GM11168 (cell line): ENCODE data around the gene PIAS3.

Source experiments
- in situ Hi-C: fragments of 300-500 bp; cut with MboI; formaldehyde crosslinking; loops from one replicate; pipeline ENCODE4 v1.12.0; 2022; ENCODE audit warnings: low sequenced_read_pairs; ENCODE audit not compliant: unreplicated experiment

PIAS3 gene

DNA sequence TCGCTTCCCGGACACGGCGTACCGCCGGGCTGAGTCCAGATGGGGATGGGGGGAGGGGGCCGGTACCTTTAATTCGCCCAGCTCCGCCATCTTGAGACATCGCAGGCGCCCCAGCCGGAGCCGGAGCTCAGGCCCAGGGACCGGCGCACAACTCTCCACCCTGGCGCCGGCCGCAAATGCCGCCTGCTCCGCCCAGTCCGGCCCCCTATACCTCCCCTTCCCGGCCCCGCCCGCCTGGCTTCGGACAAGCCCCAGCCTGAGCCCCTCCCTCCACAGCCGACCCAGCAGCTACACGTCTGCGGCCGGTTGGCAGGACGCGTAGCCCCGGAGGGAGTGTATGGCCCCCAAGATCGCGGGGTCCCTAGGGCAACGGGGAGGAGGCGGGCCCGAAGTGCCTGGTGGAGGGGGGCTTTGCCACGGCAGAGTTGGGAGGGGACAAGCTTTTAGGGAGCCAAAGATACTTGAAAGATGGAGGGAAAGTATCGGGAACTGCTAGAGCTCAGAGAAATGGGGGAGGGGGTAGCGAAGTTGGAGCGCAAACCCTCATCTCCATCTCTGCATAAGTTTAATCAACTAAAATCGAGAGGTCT lies at the start of gene PIAS3:
TSS of gene PIAS3 (minus strand) at position 181 of the 590 bp plus-strand sequence. CDS start at position 90, 91 bp downstream.
- in situ Hi-C loops: loop anchor here (10.0 kb wide), 1 partner anchor 156 kb away; no protein-coding TSS in a partner anchor

DNA sequence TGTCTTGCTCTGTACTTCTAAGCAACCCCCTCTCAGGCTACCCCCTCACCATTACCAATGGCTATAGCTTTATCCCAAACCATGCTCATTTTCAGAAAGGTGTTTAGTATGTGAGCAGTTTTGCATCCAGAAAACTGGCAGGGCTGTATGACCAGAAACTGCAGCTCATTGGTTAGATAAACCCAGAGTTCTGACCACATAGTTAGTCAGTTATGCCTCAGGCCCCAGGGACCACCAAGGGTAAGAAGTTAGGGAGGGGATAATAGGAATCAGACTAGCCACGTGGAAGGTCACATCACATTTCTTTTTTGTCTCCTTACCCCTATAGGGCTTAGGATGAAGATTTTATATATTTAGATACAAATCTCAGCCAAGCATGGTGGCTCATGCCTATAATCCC lies 49.8 kb upstream of the PIAS3 start:
- in situ Hi-C loops: no loop called here

DNA sequence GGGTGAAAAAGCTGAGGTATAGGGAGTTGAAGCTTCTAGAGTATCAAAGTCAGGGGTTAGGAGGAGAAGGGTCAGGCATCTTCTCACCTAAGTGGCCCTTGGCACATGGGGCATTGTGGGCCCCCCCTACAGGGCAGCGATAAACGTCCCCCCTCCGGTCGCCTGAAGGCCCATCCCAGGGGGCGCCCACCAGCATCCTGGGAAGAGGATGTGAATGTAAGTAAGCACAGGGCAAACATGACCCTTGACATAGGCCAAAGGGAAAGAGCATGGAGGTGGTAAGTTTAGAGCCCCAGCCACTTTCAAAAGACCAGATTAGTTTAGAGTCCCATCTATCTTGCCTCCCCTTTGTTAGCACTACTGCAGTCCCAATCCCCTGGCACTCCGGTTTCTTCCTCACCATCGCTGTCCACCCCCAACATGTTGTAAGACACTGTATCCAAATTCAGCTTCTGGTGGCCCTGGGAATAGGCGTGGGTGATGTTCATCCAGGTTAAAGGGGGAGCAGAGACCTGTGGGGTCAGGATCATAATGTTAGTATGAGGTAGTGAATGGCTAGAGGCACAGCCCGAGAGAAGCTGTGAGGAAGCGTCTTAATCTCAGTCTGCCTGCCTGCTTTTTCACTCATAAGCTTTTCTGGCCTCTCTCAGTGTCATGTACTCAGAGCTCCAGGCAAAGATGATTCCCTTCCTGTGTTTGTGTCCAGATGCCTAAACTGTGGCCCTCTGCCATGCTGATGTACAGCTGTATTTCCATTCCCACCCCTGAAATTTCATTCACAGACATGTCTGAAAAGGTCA lies 48.3 kb upstream of the PIAS3 start:
- in situ Hi-C loops: no loop called here

DNA sequence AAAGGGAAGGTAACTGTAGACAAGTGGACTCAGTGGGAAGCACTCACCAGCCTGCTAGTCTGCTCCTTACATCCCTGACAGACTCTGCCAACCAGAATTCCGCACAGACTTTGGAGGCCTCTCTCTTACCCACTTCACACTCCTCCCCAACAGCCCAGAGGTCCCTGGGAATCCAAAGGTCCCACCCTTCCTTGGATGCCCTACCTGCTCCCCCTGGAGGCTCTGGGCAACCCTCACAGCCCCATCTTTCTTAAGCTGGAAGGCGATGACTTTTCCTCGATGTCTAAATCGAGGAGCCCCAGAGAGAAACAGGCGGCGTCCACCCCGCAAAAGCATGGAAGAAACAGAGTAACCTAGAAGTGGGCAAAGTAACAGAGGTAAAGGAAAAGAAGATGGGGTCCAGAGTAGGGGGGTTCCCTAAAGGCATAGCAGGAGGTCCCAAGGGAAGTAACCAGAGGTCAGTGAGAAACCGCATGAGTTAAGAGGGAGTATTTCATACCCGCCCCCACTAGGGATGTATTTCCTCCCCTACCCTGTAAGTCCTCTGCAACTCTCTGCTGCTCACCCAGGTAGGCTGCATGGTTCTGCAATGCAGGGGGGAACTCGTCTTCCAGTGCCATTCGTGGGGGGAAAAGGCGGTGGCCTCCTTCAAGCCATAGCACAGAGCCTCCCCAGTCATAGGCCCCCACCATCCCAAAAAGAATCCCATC lies 42.6 kb upstream of the PIAS3 start:
- in situ Hi-C loops: no loop called here

DNA sequence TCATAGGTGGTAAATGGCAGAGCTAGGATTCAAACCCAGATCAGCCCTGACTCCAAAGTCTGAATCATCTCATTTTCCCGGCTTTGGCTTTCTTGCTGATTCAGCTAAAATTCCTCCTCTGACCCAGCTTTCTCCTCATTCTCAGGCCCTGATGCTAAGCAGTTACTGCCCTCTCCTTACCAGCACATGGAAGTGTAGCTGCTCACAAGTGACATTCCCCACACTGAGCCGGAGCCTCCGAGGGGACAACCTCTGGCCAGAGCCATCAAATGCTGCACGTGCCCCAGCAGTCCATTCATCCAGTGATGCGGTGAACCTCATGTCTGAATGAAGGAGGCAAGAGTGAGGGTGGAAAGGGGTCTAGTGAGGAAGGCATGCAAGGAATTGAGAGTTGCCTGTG lies 39.9 kb upstream of the PIAS3 start:
- in situ Hi-C loops: no loop called here

DNA sequence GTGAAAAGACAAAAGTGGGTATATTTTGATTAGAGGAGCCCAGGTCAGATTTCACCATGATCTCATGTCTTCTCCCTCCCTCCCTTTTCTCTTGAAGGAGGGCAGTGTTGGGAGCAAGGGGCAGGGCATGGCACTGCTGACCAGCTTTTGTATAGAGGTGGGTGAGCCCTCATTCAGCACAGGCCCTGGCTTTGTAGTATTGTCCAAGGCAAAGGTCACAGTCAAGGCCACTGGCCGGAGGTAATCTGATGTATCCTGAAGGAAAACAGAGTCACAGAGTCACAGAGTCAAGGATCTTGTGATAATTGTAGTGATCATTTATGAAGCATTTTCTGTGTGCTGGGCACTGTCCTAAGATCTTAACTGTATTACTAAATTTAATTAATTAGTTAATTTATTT lies 39.1 kb upstream of the PIAS3 start:
- in situ Hi-C loops: no loop called here

DNA sequence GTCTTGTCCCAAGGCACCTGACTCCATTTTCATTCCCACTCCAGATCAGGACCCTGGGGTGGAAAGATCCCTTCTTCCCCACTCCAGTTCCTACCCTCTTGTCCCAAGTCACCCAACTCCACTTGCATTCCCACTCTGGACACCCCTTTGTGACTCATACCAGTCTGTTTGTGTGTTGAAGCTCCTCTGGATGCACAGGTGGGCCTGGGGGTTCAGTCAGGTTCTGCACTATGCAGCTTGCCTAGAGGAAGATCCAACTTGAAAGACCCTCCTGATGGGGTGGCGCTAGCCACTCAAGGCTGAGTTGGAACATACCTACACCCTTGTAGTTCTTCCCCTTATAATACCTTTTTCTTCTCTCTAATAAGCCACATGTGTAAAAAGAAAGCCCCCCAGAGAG lies 36.6 kb upstream of the PIAS3 start:
- in situ Hi-C loops: no loop called here

DNA sequence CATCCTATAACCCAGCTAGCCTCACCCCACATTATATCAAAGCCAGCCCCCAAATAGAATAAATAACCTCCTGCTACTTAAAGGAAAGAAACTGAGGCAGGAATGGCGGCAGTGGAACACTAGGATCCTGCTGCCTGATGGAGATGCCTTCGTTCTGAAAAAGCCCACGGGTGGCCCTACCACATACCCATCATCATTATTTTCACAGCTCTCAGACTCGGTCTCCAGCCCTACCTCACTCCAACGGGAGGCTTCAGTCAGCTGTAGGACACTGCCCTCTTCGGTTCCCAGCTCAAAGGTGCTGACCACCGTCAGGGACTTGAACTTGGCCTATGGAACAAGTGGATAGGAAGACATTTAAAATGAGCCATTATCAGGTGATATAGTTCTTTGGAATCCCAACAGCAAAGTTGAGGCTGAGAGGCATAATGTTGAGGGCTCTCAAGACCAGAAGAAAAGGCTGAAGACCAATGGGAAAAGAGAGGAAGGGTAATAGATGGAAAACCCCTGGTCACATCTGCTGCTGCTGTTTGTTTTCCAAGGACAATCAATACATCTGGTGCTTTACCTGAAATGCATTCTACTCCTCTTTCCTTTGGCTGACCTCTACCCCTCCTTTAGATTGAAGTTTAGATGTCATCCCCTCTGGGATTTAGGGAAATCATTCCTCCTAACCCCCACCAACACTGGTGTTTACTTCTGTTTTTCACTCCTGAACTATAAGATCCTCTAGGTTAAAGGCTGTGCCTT lies 34.6 kb upstream of the PIAS3 start:
- in situ Hi-C loops: no loop called here

DNA sequence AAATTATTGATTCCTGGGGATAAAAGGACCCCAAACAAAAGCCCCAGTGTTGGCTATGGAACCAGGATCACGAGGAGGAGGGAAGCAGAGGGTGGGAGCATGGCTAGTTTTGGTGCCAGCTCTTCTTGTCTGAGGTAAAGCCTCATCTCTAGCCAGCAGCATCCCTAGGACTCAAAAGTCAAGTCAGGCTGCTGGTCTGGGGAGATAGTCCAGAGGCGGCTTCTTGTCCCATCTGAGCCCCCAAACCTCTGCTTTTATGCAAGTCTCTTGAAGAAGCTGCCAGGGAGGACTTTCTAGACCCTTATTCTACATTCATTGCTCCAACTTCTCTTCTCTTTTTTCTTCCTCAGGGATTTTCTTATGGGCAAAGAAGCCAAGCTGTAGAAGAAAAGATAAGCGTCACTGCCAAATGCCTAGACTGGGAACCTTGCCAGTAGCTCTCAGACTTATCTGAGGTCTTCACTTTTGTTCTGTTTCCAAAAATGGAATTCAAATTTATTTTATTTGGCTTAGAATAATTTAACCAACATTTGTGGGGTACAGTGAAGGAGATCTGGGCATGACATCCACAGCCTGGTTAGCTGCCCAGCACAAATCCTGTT lies 33.7 kb upstream of the PIAS3 start:
- in situ Hi-C loops: no loop called here

DNA sequence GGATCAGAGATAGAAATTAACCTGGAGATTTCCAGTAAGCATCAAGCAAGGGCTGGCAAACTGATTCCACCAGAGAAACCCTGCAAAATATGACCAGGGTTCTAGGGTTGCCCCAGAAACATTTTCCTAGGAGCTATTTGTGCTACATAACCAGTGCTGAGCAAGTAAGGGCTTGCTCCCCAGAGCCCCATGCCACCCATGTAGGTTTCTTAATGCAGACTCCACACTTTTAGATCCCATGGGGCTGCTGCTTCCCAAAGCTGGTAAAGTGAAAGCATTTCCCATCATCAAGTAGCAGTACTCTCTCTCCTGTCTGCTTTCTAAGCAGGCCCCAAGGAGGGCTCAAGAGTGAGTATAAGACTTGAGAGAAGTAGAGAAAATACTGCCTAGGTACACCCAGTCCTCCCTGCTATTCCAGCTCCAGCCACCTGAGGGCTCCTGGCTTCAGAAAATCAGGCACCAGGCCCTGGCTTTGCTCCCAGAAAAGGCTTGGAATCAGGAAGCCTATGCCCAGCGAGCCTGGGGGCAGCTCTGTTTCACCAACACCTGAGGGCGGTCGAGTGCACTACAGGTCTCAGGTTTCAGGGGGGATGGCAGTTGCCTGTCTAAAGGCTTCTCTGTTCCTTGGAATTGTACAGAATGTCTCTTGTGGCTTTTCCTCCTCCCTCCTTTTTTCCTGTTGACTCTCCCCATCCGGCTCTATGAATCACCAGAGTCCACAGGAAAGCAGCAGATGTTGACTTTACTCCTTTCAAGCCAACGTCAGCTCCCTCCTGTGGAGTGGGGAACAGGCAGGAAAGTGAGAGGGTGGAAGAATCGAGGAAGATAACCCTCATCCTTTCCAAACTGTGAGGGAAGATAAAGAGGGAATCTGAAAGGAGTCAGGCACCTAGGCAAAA lies 33.0 kb upstream of the PIAS3 start:
- in situ Hi-C loops: no loop called here

DNA sequence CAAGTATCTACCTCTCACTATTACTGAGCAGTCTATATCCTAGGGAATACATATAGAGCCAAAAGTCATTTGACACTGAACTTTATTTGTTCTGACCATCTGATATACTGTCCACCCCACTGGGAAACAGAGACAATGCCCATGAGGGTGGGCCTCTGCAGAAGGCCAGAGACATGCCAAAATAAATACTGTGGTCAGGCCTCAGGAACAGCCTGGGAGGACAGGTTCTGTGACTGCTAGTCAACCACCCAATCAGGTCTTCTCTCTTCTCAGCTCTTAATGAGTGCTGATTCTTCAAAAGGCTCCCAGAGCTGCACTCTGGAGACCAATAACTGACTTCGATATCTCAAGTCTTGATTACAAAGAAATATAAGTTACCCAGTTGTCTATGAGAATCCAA lies 32.3 kb upstream of the PIAS3 start:
- in situ Hi-C loops: no loop called here

DNA sequence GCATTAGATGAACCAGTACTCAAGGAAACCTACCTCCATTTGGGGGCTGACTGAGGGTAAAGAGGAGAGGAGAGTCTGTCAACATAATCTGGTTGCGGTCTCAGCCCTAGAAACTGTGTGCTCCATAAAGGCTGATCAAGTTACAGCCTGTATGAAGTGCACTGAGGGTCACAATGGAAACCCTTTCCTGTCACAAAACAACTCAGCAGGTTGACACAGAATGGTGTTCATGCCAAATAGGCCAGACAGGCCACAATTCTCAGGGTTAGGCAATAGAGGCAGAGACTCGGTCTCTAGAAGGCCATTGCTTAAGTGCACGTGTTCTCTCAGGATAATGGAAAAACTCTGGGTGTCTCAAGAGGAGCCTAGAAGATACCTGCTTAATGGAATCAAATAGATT lies 30.8 kb upstream of the PIAS3 start:
- in situ Hi-C loops: no loop called here

DNA sequence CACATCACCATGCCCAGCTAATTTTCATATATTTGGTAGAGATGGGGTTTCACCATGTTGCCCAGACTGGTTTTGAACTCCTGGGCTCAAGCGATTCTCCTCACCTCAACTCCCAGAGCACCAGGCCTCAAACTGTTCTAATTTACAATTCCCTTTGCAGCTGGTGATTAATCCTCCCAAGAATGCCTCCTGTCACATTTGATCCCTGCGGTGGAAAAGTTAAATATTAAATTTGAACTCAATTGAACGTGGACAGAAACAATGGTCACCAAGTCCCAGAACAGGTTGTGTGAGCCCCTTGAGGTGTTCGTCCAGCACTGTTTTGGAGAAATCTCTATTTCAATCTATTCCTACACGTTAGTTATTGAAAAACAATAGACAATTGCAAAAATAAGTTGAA lies 28.8 kb upstream of the PIAS3 start:
- in situ Hi-C loops: no loop called here

DNA sequence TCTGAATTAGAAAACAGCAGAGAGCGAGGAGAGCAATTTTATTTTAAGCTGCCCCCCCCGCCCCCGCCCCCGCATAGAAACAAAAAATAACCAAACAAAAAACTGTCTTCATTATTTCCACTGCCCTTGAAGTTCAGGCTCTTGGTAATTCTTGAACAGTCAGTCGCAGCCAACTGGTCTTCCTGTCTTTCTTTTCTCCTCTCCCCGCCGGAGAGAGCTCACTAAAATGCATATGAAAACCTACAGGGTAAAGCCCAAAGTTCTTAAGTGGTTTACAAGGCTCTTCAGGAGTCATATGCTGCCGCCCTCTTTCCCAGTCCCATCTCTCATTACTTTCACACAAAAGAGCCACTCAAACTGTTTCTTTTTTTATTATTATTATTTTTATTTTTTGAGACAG lies 27.9 kb upstream of the PIAS3 start:
- in situ Hi-C loops: no loop called here

DNA sequence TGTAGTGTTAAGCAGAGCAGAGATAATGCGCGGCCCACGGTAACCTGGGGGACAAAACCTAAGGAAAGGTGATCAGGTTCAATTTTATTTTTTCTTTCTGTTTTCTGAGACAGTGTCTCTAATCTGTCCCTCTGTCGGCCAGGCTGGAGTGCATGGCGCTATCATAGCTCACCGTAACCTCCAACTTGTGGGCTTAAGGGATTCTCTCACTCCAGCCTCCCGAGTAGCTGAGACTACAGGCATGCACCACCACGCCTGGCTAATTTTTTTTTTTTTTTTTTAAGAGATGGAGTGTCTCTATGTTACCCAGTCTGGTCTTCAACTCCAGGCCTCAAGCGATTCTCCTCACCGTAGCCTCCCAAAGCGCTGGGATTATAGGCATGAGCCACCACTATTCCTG lies 27.5 kb upstream of the PIAS3 start:
- in situ Hi-C loops: no loop called here

DNA sequence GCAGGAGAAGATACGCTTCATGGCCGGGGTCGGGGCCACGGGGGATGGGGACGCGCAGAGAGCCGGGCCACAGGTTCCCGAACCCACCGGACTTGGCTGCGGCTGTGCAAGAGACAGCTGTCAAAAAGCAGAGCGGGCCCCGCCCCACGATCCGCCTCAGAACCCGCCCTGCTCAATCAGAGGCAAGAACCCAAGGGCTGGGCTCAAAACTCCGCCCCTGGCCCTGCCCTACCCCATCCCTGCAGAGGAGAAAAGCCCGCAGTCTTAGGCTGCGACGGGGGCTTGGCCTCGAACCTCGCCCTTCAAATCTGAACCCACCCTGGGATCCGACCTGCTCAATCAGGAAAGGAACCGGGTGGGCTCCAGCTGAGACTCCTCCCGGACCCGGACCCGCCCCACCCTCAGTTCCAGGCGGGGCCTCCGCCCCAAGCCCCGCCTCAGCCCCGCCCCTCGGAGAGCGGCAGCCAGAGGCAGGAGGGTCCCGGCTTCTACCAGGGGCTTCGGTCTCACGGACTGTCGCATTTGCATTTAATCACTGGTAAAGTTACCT lies 26.9 kb upstream of the PIAS3 start, which contains the start of gene ANKRD35:
TSS of gene ANKRD35 (minus strand) at position 129 of the 550 bp plus-strand sequence. CDS start at position 21, 108 bp downstream.
- in situ Hi-C loops: no loop called here

DNA sequence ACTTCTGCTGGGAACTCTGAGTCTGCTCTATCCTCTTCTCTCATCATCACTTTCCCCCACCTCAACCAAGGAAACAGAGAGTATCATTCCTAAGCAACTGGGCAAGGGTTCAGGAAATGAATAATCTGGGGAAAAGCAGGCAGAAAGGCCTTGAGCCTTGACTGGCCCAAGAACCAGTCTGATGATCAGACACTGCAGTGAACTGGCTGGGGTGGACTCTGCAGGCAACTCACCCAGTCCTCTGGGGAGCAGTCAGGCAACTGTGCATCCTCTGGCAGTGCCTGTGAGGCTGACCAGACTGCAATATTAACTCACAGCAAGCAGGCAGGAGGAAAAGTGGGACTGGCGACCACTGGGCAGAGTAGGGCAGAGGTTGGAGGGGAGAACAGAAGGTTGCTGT lies 25.8 kb upstream of the PIAS3 start:
- in situ Hi-C loops: no loop called here

DNA sequence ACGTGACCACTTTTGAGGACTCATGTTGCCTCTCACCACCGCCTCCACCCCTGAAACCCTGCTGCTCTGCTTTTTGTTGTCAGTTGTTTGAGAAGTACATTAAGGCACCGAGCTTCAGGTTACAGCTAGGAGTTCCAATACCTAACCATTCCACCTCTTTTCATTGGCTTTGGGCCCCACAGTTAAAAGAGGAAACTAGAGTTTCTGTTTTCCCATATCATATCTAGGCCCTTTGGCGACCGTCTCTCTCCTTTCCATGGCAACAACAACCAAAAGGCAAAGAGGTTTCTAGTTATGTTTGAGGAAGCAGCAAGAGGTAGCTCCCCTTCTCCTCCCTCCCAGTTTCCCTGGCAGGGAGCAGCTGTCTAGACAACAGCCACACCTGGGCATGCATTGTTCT lies 20.9 kb upstream of the PIAS3 start:
- in situ Hi-C loops: no loop called here

DNA sequence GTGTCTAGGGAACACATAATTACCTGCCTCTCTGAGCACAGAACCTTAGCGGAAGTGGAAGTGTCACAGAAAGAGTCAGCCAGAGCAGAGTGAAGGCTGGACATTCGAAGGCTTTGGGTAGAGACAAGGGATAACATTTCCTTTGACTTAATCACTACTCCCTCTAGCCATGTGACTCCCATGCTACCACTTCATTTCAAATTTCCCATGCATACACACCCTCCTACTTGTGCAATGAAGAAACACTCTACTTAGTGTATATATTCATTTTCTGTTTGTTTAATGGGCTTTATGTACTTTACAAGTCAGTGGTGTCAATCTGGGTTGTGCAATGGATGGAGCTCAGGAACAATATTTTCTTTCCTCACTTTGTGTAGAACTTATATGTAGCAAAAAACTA lies 19.8 kb upstream of the PIAS3 start:
- in situ Hi-C loops: no loop called here
